DND-41 (cell line): Measurements from ENCODE around the gene TAS2R39.

ENCODE experiments used
- ATAC-seq: fragments of 200-7000 bp; cut with Tn5 transposase; 3 replicates; pipeline ENCODE4 v1.9.1; 2021; ENCODE audit warnings: low read depth; ENCODE audit not compliant: insufficient read depth
- DNase-seq: peaks from one replicate; pipeline ENCODE4 v3.0.0-alpha.2; 2020
- H2AFZ ChIP-seq: 2 replicates; pipeline ENCODE4 v1.6.0; 2012; ENCODE audit warnings: low read depth, low read length
- H3K27ac ChIP-seq: 2 replicates; pipeline ENCODE4 v1.5.1; 2012; ENCODE audit warnings: low read length, inconsistent platforms
- H3K27me3 ChIP-seq: fragments of 200-600 bp; sonication (generic); 2 replicates; pipeline ENCODE4 v1.6.0; 2012; ENCODE audit warnings: low read length, mild to moderate bottlenecking, inconsistent platforms; ENCODE audit not compliant: insufficient read depth, poor library complexity
- H3K36me3 ChIP-seq: 2 replicates; pipeline ENCODE4 v1.5.1; 2012; ENCODE audit warnings: low read length, inconsistent platforms; ENCODE audit not compliant: insufficient read depth
- H3K4me1 ChIP-seq: 2 replicates; pipeline ENCODE4 v1.5.1; 2012; ENCODE audit warnings: mild to moderate bottlenecking, low read length; ENCODE audit not compliant: insufficient read depth
- H3K4me2 ChIP-seq: 2 replicates; pipeline ENCODE4 v1.6.0; 2012; ENCODE audit warnings: mild to moderate bottlenecking, moderate library complexity, low read length, inconsistent platforms; ENCODE audit not compliant: insufficient read depth
- H3K4me3 ChIP-seq, 2 experiments: fragments of 200-600 bp in 1 of 2; shearing (Covaris generic) in 1 of 2; 2 replicates each; pipeline ENCODE4 v1.5.1; 2012 to 2016; ENCODE audit warnings: inconsistent platforms in 2 of 2, low read length in 2 of 2, mild to moderate bottlenecking in 2 of 2, low read depth in 1 of 2, moderate library complexity in 1 of 2
- H3K79me2 ChIP-seq: 2 replicates; pipeline ENCODE4 v1.6.0; 2012; ENCODE audit warnings: low read length, inconsistent platforms; ENCODE audit not compliant: insufficient read depth
- H3K9ac ChIP-seq: 2 replicates; pipeline ENCODE4 v1.6.0; 2012; ENCODE audit warnings: low read depth, mild to moderate bottlenecking, inconsistent platforms, low read length, moderate library complexity
- H3K9me3 ChIP-seq: 2 replicates; pipeline ENCODE4 v1.5.1; 2012; ENCODE audit warnings: low read length, moderate library complexity, mild to moderate bottlenecking, inconsistent platforms; ENCODE audit not compliant: insufficient read depth, severe bottlenecking
- H4K20me1 ChIP-seq: 2 replicates; pipeline ENCODE4 v1.6.0; 2012; ENCODE audit warnings: low read length; ENCODE audit not compliant: insufficient read depth
- EZH2 ChIP-seq: IDR thresholded peaks from 3 replicates; pipeline ENCODE4 v1.6.1; 2012; ENCODE audit warnings: borderline replicate concordance, low read depth, mild to moderate bottlenecking, moderate library complexity, low read length, inconsistent platforms; ENCODE audit not compliant: severe bottlenecking
- TF ChIP-seq, protein P1 (sequence below): IDR thresholded peaks from 2 replicates; pipeline ENCODE4 v1.5.1; 2012; ENCODE audit warnings: borderline replicate concordance, low read length, moderate library complexity, mild to moderate bottlenecking; ENCODE audit not compliant: poor library complexity, severe bottlenecking; ENCODE audit errors: extremely low read depth

The TAS2R39 gene

DNA sequence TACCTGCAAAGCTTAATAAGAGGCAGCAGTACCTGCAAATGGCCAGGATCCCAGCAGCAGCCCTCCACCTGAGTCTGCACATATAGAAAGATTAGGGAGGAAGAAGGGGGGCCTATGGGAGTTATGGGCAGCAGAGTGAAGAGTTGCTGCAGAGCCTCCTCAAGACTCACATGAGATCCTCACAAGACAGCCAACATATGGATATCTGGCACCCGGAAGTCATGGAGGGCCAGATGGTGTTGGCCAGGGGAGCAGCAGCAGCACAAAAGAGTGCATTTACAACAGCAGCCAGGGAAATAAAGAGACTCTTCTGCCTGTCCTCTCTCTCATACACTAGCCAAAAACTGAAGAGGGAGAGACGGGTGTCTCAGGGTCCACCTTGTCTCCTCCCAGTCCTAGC lies 34.6 kb downstream of the TAS2R39 start:
- DNase-seq (no peak), ATAC-seq (no peak)
- no peak for TF ChIP-seq EZH2
- TF ChIP-seq, protein P1, sequence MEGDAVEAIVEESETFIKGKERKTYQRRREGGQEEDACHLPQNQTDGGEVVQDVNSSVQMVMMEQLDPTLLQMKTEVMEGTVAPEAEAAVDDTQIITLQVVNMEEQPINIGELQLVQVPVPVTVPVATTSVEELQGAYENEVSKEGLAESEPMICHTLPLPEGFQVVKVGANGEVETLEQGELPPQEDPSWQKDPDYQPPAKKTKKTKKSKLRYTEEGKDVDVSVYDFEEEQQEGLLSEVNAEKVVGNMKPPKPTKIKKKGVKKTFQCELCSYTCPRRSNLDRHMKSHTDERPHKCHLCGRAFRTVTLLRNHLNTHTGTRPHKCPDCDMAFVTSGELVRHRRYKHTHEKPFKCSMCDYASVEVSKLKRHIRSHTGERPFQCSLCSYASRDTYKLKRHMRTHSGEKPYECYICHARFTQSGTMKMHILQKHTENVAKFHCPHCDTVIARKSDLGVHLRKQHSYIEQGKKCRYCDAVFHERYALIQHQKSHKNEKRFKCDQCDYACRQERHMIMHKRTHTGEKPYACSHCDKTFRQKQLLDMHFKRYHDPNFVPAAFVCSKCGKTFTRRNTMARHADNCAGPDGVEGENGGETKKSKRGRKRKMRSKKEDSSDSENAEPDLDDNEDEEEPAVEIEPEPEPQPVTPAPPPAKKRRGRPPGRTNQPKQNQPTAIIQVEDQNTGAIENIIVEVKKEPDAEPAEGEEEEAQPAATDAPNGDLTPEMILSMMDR = no peak
- no peak overlapping the region for H2AFZ ChIP-seq
- no peaks in the 10 kb centered on the region for H3K27me3 ChIP-seq
- H4K20me1 ChIP-seq = no peaks in the 10 kb centered on the region
- H3K4me3 ChIP-seq = no peak overlapping the region
- no peaks in the 10 kb centered on the region for H3K36me3 ChIP-seq
- H3K79me2 ChIP-seq = no peaks in the 10 kb centered on the region
- H3K4me2 ChIP-seq = no peak overlapping the region
- no peak overlapping the region for H3K9ac ChIP-seq
- peaks cover 19% of the 10 kb centered on the region for H3K4me1 ChIP-seq
- no peak overlapping the region for H3K27ac ChIP-seq
- H3K9me3 ChIP-seq = no peaks in the 10 kb centered on the region

DNA sequence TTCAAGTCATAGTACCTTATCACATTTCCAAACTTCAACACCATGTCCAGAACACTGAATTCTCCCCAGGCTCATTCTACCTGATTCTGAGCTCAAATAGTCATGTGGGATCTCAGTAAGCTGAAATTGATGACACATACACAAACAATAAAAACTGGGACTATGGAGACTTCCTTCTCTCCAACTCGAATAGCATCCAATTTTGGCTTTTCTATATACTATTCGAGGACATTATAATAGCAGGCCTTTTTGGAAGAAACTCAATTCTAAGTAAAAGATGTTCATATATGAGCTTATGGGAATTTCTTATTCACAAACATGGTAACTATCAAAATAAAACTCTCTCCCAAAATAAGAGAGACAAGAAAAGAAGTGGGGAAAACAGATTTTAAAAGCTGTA lies 38.1 kb downstream of the TAS2R39 start:
- no peak overlapping the region for H3K9ac ChIP-seq

DNA sequence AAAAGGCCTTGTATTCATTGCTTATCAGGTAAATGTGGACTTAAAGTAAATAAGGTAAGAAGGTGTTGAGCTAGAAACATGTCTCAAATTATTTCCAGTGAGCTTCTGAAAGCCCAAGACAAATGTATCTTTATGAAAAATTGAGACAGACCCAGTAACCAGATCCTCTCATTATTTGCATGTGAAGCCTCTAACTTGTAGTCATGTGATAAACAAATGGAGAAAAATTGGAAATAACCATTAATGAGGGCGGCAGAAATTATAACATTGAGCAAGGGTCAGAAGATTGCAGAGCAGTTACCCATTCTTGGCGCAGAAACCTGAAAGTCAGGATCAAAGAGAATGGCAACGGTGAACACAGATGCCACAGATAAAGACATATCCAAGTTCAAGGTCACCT lies 38.5 kb downstream of the TAS2R39 start, which contains the start of gene TAS2R40:
Gene TAS2R40 (plus strand): TSS at position 301 of the 400 bp plus-strand sequence. CDS start 42 bp downstream, at position 343.
- Histone ChIP-seq H3K9ac (no peak within 1 kb of the TSS), H3K27me3 (no peaks in the 10 kb centered on the region), H4K20me1 (no peaks in the 10 kb centered on the region), H3K79me2 (no peaks in the 10 kb centered on the region), H2AFZ (no peak within 1 kb of the TSS), H3K36me3 (no peaks in the 10 kb centered on the region), H3K9me3 (no peaks in the 10 kb centered on the region), H3K4me3 (no peak within 1 kb of the TSS), H3K4me1 (no peaks in the 10 kb centered on the region), H3K27ac (no peak within 1 kb of the TSS), H3K4me2 (no peak within 1 kb of the TSS)
- DNase-seq (no peak), ATAC-seq (no peak)
- TF ChIP-seq, protein P1 = no peak
- no peak for TF ChIP-seq EZH2

More for the DNA sequence above, 38.1 kb downstream of the TAS2R39 start:
- ATAC-seq (no peak), DNase-seq (no peak)
- Histone ChIP-seq H3K4me3 (no peak overlapping the region), H3K27ac (no peak overlapping the region), H4K20me1 (no peaks in the 10 kb centered on the region), H3K9me3 (no peaks in the 10 kb centered on the region), H3K4me1 (no peaks in the 10 kb centered on the region), H3K79me2 (no peaks in the 10 kb centered on the region), H3K4me2 (no peak overlapping the region), H2AFZ (no peak overlapping the region), H3K27me3 (no peaks in the 10 kb centered on the region), H3K36me3 (no peaks in the 10 kb centered on the region)
- TF ChIP-seq, protein P1 = no peak
- TF ChIP-seq EZH2 = no peak

DNA sequence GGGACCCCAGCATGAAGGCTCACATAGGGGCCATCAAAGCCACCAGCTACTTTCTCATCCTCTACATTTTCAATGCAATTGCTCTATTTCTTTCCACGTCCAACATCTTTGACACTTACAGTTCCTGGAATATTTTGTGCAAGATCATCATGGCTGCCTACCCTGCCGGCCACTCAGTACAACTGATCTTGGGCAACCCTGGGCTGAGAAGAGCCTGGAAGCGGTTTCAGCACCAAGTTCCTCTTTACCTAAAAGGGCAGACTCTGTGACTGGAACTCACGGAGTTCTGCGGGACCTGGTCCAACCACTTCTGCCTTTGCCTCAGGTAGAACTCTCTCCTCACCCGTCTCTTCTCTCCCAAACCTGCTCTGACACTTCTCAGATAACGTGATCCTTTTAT lies 39.6 kb downstream of the TAS2R39 start:
- DNase-seq (no peak), ATAC-seq (no peak)
- Histone ChIP-seq H3K36me3 (no peaks in the 10 kb centered on the region), H3K79me2 (no peaks in the 10 kb centered on the region), H4K20me1 (no peaks in the 10 kb centered on the region), H3K27ac (no peak overlapping the region), H3K9ac (no peak overlapping the region), H2AFZ (no peak overlapping the region), H3K4me1 (no peaks in the 10 kb centered on the region), H3K27me3 (no peaks in the 10 kb centered on the region), H3K4me2 (no peak overlapping the region), H3K4me3 (no peak overlapping the region), H3K9me3 (no peaks in the 10 kb centered on the region)
- TF ChIP-seq EZH2 = no peak
- TF ChIP-seq, protein P1 = no peak
